Measurements from ENCODE around the gene ZNF581.

The ZNF581 gene

DNA sequence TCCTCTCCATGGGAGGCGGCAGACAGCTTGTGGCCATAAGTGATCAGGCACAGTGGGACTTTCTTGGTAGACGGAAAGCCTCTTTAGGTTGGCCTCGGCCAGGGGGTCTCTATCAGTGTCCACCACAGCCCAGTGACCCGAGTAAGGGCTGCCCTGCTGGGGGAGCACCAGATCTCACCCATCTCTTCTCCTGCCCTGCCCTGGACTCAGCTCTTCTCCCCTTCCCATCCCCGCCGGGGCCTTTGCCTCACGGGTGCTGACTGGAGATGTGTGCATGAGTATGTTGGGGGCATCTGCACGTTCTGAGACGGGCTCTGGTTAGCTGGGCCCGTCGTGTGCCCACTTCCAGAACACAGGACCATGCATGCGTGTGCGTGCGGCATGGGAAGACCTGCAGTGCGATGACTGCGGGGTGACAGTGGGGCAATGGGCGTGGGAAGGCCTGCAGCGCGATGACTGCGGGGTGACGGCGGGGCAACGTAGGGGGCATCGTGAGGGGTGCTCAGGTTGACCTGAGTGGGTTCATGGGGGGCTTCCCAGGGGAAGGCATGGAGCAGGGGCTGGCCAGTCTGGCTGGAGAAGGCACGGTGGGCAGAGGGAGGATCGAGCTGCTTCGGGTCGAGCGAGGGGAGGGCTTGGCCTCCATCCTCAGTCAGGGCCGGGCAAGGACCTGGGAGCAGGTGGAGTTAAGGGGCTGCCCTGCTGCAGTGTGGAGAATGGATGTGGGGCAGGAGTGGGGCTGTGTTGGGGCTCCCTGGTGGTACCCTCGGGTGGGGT, 47.5 kb downstream of the ZNF581 start:
- in situ Hi-C loops (cut with HindIII; ENCODE audit: low sequenced_read_pairs): no loop called here

- in situ Hi-C loops (cut with HindIII; ENCODE audit: low sequenced_read_pairs): no loop called here
Observed at GRCh38 chr19:55691561-55692481, 48.4 kb downstream of the ZNF581 start.

- in situ Hi-C loops (cut with HindIII; ENCODE audit: low sequenced_read_pairs): no loop called here
Observed at GRCh38 chr19:55692681-55693081, 49.2 kb downstream of the ZNF581 start.

GRCh38 chr19:55693336-55693974, 50.0 kb downstream of the ZNF581 start:
- in situ Hi-C loops (cut with HindIII; ENCODE audit: low sequenced_read_pairs): no loop called here

GRCh38 chr19:55694241-55694655, 50.8 kb downstream of the ZNF581 start:
- in situ Hi-C loops (cut with HindIII; ENCODE audit: low sequenced_read_pairs): no loop called here

DNA sequence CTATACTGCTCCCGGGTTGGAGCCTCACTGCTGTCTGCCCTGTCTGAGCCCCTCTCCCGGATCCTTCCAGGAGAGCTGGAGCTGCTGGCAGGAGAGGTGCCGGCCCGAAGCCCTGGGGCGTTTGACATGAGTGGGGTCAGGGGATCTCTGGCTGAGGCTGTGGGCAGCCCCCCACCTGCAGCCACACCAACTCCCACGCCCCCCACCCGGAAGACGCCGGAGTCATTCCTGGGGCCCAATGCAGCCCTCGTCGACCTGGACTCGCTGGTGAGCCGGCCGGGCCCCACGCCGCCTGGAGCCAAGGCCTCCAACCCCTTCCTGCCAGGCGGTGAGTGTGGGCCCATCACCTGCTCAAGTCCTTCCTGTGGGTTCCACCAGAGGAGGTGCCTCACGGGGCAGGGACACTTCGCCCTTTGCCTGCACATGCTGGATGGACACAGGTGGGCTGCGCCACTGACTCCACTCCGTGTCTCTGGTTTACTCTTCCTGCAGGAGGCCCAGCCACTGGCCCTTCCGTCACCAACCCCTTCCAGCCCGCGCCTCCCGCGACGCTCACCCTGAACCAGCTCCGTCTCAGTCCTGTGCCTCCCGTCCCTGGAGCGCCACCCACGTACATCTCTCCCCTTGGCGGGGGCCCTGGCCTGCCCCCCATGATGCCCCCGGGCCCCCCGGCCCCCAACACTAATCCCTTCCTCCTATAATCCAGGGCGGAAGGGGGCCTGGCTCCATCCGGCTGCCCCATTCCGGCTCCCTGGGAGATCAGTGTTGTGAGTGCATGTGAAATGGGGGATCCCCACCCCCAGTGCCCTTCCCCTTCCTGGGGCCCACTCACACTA, 51.4 kb downstream of the ZNF581 start:
- in situ Hi-C loops (cut with HindIII; ENCODE audit: low sequenced_read_pairs): no loop called here
